IMR-90 (cell line): ENCODE measurements around the gene ADCY9. TPM values are rescaled to one million over a fixed set of nuclear protein-coding genes. Genes with fewer than 3 reads are reported as not detected.
A peak's percentile ranks its signal among the peaks of the same experiment; 100 is the strongest.

Experiments
- ATAC-seq: fragments of 200-7000 bp; cut with Tn5 transposase; 2 replicates; pipeline ENCODE4 v1.9.1; 2020; ENCODE audit warnings: low read depth, mild to moderate bottlenecking, moderate library complexity
- BruUV-seq: library from RNA; stranded (reverse); fragments of 400-500 nt; replicated peaks from 2 replicates; lab custom pipeline; 2021; lab: Mats Ljungman, UMichigan
- CTCF ChIA-PET: fragments of 300-600 bp; formaldehyde crosslinking; extraction: SDS; loops from one replicate; lab custom pipeline; 2021; ENCODE audit warnings: antibody characterized with exemption; lab: Yijun Ruan, JAX
- POLR2A ChIA-PET: fragments of 300-600 bp; sonication (Branson Sonifier 250); formaldehyde crosslinking; loops from one replicate; lab custom pipeline; 2022; ENCODE audit warnings: antibody characterized with exemption; ENCODE audit not compliant: unreplicated experiment; lab: Charles Lee
- DNase-seq: peaks from one replicate; pipeline ENCODE4 v3.0.0; 2013
- H2AFZ ChIP-seq: replicated peaks from 2 replicates; pipeline ENCODE3; 2013; ENCODE audit warnings: low read length, mild to moderate bottlenecking; ENCODE audit not compliant: poor library complexity
- H2AK5ac ChIP-seq: 2 replicates; pipeline ENCODE4 v1.6.1; 2013; ENCODE audit warnings: low read depth, low read length, inconsistent platforms
- H2AK9ac ChIP-seq: replicated peaks from 2 replicates; pipeline ENCODE3; 2013; ENCODE audit warnings: mild to moderate bottlenecking, low read depth, low read length, moderate library complexity; ENCODE audit not compliant: poor library complexity
- H2BK120ac ChIP-seq: 2 replicates; pipeline ENCODE4 v1.6.1; 2013; ENCODE audit warnings: low read depth, low read length, inconsistent platforms
- H2BK15ac ChIP-seq: 3 replicates; pipeline ENCODE4 v1.6.1; 2013; ENCODE audit warnings: low read depth, low read length, inconsistent platforms
- H2BK20ac ChIP-seq: 2 replicates; pipeline ENCODE4 v1.6.1; 2013; ENCODE audit warnings: low read depth, mild to moderate bottlenecking, inconsistent platforms, low read length, moderate library complexity
- H2BK5ac ChIP-seq: 2 replicates; pipeline ENCODE4 v1.6.1; 2013; ENCODE audit warnings: mild to moderate bottlenecking, low read depth, low read length, inconsistent platforms; ENCODE audit not compliant: poor library complexity, severe bottlenecking
- H3K14ac ChIP-seq: replicated peaks from 2 replicates; pipeline ENCODE4 v1.6.1; 2013; ENCODE audit warnings: low read depth, low read length, inconsistent platforms
- H3K18ac ChIP-seq: 2 replicates; pipeline ENCODE4 v1.6.1; 2013; ENCODE audit warnings: low read depth, low read length, control low read depth
- H3K23ac ChIP-seq: 2 replicates; pipeline ENCODE4 v1.6.1; 2013; ENCODE audit warnings: low read depth, low read length, inconsistent platforms
- H3K27ac ChIP-seq: 2 replicates; pipeline ENCODE4 v1.5.1; 2013; ENCODE audit warnings: mild to moderate bottlenecking, control low read depth, low read length; ENCODE audit not compliant: insufficient read depth
- H3K27me3 ChIP-seq: 2 replicates; pipeline ENCODE4 v1.6.1; 2013; ENCODE audit warnings: low read length; ENCODE audit not compliant: control insufficient read depth, insufficient read depth
- H3K36me3 ChIP-seq: 2 replicates; pipeline ENCODE4 v1.6.1; 2013; ENCODE audit warnings: low read length, mixed read lengths; ENCODE audit not compliant: control insufficient read depth, insufficient read depth
- H3K4ac ChIP-seq: 2 replicates; pipeline ENCODE4 v1.6.1; 2013; ENCODE audit warnings: low read depth, low read length, inconsistent platforms
- H3K4me1 ChIP-seq: 2 replicates; pipeline ENCODE4 v1.6.1; 2013; ENCODE audit warnings: low read length, mixed read lengths; ENCODE audit not compliant: control insufficient read depth, insufficient read depth
- H3K4me2 ChIP-seq: 2 replicates; pipeline ENCODE4 v1.6.1; 2013; ENCODE audit warnings: low read depth, mild to moderate bottlenecking, control low read depth, low read length, moderate library complexity
- H3K4me3 ChIP-seq: 2 replicates; pipeline ENCODE4 v1.5.1; 2013; ENCODE audit warnings: low read depth, mild to moderate bottlenecking, control low read depth, low read length, moderate library complexity; ENCODE audit not compliant: insufficient read depth
- H3K56ac ChIP-seq: 2 replicates; pipeline ENCODE4 v1.6.1; 2013; ENCODE audit warnings: low read length, inconsistent platforms; ENCODE audit not compliant: insufficient read depth; ENCODE audit errors: extremely low read depth
- H3K79me1 ChIP-seq, 2 experiments: 2 replicates each; pipeline ENCODE4 v1.6.1; 2013; ENCODE audit warnings: low read length in 2 of 2, inconsistent platforms in 1 of 2, low read depth in 1 of 2
- H3K9ac ChIP-seq: 2 replicates; pipeline ENCODE4 v1.6.1; 2013; ENCODE audit warnings: low read depth, low read length, control low read depth
- H3K9me1 ChIP-seq: 2 replicates; pipeline ENCODE4 v1.6.1; 2013; ENCODE audit warnings: low read length, inconsistent platforms; ENCODE audit not compliant: insufficient read depth
- H3K9me3 ChIP-seq: 2 replicates; pipeline ENCODE4 v1.6.1; 2013; ENCODE audit warnings: low read length; ENCODE audit not compliant: control insufficient read depth, insufficient read depth
- H4K20me1 ChIP-seq: 2 replicates; pipeline ENCODE4 v1.6.1; 2013; ENCODE audit warnings: low read length, inconsistent platforms; ENCODE audit not compliant: insufficient read depth
- H4K5ac ChIP-seq: 2 replicates; pipeline ENCODE4 v1.6.1; 2013; ENCODE audit warnings: mild to moderate bottlenecking, low read depth, low read length, control low read depth
- H4K8ac ChIP-seq, 2 experiments: 2 replicates each; pipeline ENCODE4 v1.6.1; 2013; ENCODE audit warnings: low read depth in 2 of 2, low read length in 2 of 2, control low read depth in 1 of 2, inconsistent platforms in 1 of 2
- H4K91ac ChIP-seq: 2 replicates; pipeline ENCODE4 v1.6.1; 2013; ENCODE audit warnings: low read depth, low read length, inconsistent platforms; ENCODE audit not compliant: insufficient read depth
- POLR2A ChIP-seq: IDR thresholded peaks from 2 replicates; pipeline ENCODE4 v1.6.1; 2012; ENCODE audit warnings: mild to moderate bottlenecking, low read depth, low read length
- RAD21 ChIP-seq: IDR thresholded peaks from 2 replicates; pipeline ENCODE4 v1.6.1; 2012; ENCODE audit warnings: low read length, improper control_type of control experiment
- RFX5 ChIP-seq: IDR thresholded peaks from 2 replicates; pipeline ENCODE4 v1.8.0; 2012; ENCODE audit warnings: low read depth, mild to moderate bottlenecking, low read length, moderate library complexity
- SMC3 ChIP-seq: fragments of 150-350 bp; IDR thresholded peaks from 2 replicates; pipeline ENCODE4 v1.6.1; 2016; ENCODE audit warnings: low read depth, mild to moderate bottlenecking, antibody characterized with exemption, low read length, moderate library complexity
- whole genome bisulfite sequencing, 2 experiments: methylation state at CpG; one replicate each; pipeline versions ENCODE4 v1.1.5 to v1.1.7; 2013; ENCODE audit warnings: missing lambda C conversion rate in 2 of 2; ENCODE audit not compliant: insufficient read length in 1 of 2; ENCODE audit errors: extremely low coverage in 2 of 2; 5-methylcytosine and 5-hydroxymethylcytosine counted together
- dilution Hi-C: fragments of 300-500 bp; cut with HindIII; formaldehyde crosslinking; loops from one replicate; pipeline ENCODE4 v1.14.3; 2018; ENCODE audit warnings: low sequenced_read_pairs; ENCODE audit not compliant: unreplicated experiment
- in situ Hi-C: fragments of 300-500 bp; cut with MboI; formaldehyde crosslinking; loops from 3 replicates; pipeline ENCODE4 v1.14.3; 2019; ENCODE audit warnings: low sequenced_read_pairs, inconsistent platforms, mixed read lengths
- intact Hi-C: fragments of 100-400 bp; cut with micrococcal nuclease; formaldehyde crosslinking; loops from 2 replicates; pipeline ENCODE4 v1.10.0; 2022
- polyA plus RNA-seq, 3 experiments: library from polyadenylated mRNA; depleted of rRNA; stranded (reverse); fragments of >200 nt; gene quantifications; 2 replicates each; pipeline ENCODE4 v1.2.3, GENCODE V29; 2012; ENCODE audit warnings: low replicate concordance in 1 of 3
- total RNA-seq: library from RNA; depleted of rRNA; stranded (reverse); fragments of >200 nt; gene quantifications from 2 replicates; pipeline ENCODE4 v1.2.3, GENCODE V29; 2012
- TF ChIP-seq, protein P1 (sequence below): fragments of 150-350 bp; IDR thresholded peaks from 2 replicates; pipeline ENCODE4 v1.6.1; 2017; ENCODE audit warnings: mild to moderate bottlenecking, antibody characterized with exemption, low read length, low read depth

The ADCY9 gene
- total and polyA plus RNA-seq, 2 of the 4 experiments (the other 2 are of a cell fraction) = 5.4 to 12.5 TPM

DNA sequence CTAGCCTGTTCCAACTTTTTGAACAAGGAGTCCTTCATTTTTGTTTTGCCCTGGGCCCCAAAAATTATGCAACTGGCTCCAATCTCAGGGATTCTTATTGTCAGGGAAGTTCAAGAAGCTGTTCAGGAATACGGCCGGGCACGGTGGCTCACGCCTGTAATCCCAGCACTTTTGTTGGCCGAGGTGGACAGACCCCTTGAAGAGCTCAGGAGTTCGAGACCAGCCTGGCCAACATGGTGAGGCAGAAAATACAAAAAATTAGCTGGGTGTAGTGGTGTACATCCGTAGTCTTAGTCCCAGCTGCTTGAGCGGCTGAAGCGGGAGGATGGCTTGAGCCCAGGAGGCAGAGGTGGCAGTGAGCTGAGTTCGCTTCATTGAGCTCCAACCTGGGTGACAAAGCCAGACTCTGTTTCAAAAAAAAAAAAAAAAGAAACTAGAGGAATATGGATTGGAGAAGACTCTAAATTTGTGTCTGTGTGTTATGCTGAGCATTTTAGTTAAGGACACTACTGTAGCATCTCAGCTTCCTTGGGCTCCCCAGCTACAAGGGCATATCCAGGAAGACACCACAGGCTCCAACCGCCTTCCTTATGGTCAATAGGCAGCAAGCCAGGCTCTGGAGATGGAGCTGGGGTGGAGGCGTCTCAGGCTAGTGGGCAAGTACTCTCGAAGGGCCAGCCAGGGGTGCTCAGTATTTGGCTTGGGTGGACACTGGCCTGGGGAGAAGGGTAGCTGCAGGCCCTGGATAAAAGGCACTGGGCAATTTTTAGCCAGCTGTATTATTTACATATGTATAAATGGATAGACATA, 179.0 kb downstream of the ADCY9 start (continued):
- no peak for TF ChIP-seq RFX5
- TF ChIP-seq SMC3 = no peak
- no peak for TF ChIP-seq POLR2A

DNA sequence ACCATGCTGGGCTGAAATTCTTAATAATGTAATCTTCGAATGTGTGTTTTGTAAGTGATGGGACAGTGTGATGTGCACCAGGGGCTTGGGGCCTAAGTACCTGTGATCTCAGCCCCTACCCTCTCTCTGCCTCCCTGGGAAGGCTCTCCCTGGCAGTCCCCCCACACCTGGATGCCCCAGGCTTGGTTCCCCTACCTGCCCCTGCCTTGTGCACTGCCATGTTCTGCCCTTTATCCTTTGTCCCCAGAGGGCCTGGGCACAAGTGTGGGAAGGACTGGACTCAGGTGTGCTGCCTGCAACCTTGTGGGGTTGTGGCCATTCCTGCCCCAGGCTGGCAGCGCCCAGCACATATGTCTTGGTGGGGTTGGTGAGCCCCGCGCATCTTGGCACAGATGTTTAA, 180.3 kb downstream of the ADCY9 start:
- H2AK5ac ChIP-seq = no peak overlapping the region
- no peak overlapping the region for H3K23ac ChIP-seq
- peak overlapping the region; percentile 31; the same call in 1 of the 2 replicates for H3K4ac ChIP-seq
- no peak overlapping the region for H2BK15ac ChIP-seq
- H4K8ac ChIP-seq = no peak overlapping the region
- H3K9me3 ChIP-seq = no peaks in the 10 kb centered on the region
- H3K4me2 ChIP-seq = no peak overlapping the region
- no peak overlapping the region for H3K18ac ChIP-seq
- TF ChIP-seq, protein P1, sequence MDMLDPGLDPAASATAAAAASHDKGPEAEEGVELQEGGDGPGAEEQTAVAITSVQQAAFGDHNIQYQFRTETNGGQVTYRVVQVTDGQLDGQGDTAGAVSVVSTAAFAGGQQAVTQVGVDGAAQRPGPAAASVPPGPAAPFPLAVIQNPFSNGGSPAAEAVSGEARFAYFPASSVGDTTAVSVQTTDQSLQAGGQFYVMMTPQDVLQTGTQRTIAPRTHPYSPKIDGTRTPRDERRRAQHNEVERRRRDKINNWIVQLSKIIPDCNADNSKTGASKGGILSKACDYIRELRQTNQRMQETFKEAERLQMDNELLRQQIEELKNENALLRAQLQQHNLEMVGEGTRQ = no peak
- no peak for TF ChIP-seq RAD21
- no peak for TF ChIP-seq RFX5
- TF ChIP-seq POLR2A = no peak
- H2BK120ac ChIP-seq = no peak overlapping the region
- intact Hi-C loops = loop anchor here (5.0 kb wide), 1 partner anchor 316 kb away; no protein-coding TSS in a partner anchor
- H2AK9ac ChIP-seq = no peak overlapping the region
- ATAC-seq (no peak), DNase-seq (no peak)
- H3K4me1 ChIP-seq = peaks cover 15% of the 10 kb centered on the region
- WGBS, 2 experiments = no CpG with 5 or more reads among the region's 4 CpGs
- in situ Hi-C loops = no loop called here
- H3K27ac ChIP-seq = no peak overlapping the region
- peaks cover 0 to 6% of the 10 kb centered on the region in 2 experiments; a peak in 1 of 4 replicates for H3K79me1 ChIP-seq
- 0 out of 2 replicates have a peak overlapping the region, but pooled peaks have one; percentile 29 for H2BK20ac ChIP-seq
- ChIA-PET CTCF (no interaction called here), POLR2A (no interaction called here)
- H3K56ac ChIP-seq = no peak overlapping the region
- no peak overlapping the region for H2AFZ ChIP-seq
- dilution Hi-C loops = no loop called here
- no peaks in the 10 kb centered on the region for H3K27me3 ChIP-seq
- no peaks in the 10 kb centered on the region for H3K36me3 ChIP-seq
- no peak overlapping the region for H3K14ac ChIP-seq
- no peak overlapping the region for H3K4me3 ChIP-seq
- BruUV-seq = no TSS peak
- H2BK5ac ChIP-seq = peak overlapping the region; percentile 14
- peaks cover 6% of the 10 kb centered on the region for H3K9me1 ChIP-seq
- no peaks in the 10 kb centered on the region for H4K20me1 ChIP-seq
- H4K5ac ChIP-seq = no peak overlapping the region
- H3K9ac ChIP-seq = no peak overlapping the region
- no peak overlapping the region for H4K91ac ChIP-seq
